GM12878 (cell line): ENCODE measurements around the gene ZNF2. TPM values are rescaled to one million over a fixed set of nuclear protein-coding genes. Genes with fewer than 3 reads are reported as not detected.

Experiments
- ATAC-seq: fragments of 200-7000 bp; cut with Tn5 transposase; 3 replicates; pipeline ENCODE4 v1.9.1; 2020; ENCODE audit warnings: mild to moderate bottlenecking, moderate library complexity
- BruUV-seq: library from RNA; stranded (reverse); fragments of 400-500 nt; replicated peaks from 2 replicates; lab custom pipeline; 2021; lab: Mats Ljungman, UMichigan
- CTCF ChIA-PET: fragments of 300-600 bp; sonication (Branson Sonifier 250); formaldehyde crosslinking; extraction: SDS; loops from one replicate; lab custom pipeline; 2021; ENCODE audit warnings: inconsistent platforms; lab: Yijun Ruan, JAX
- POLR2A ChIA-PET: fragments of 350-600 bp; formaldehyde crosslinking; extraction: SDS; loops from one replicate; lab custom pipeline; 2021; ENCODE audit warnings: inconsistent platforms; lab: Charles Lee
- RAD21 ChIA-PET: fragments of 300-600 bp; sonication (Branson Sonifier 250); formaldehyde crosslinking; loops from one replicate; lab custom pipeline; 2023; ENCODE audit warnings: antibody characterized with exemption; ENCODE audit not compliant: unreplicated experiment; lab: Charles Lee
- SMC1A ChIA-PET: fragments of 300-600 bp; sonication (Branson Sonifier 250); formaldehyde crosslinking; loops from one replicate; lab custom pipeline; 2023; ENCODE audit not compliant: unreplicated experiment, uncharacterized antibody; lab: Charles Lee
- DNase-seq: peaks from one replicate; pipeline ENCODE4 v3.0.0-alpha.2; 2011; ENCODE audit warnings: low read depth, low spot score
- FAIRE-seq: peaks from 3 replicates; lab custom pipeline; 2011; peaks lifted over from hg19 to GRCh38; lab: Jason Lieb, UNC
- H2AFZ ChIP-seq: 2 replicates; pipeline ENCODE4 v1.6.0; 2011; ENCODE audit warnings: low read depth, low read length, control low read depth; ENCODE audit not compliant: control insufficient read depth
- H3K27ac ChIP-seq: 2 replicates; pipeline ENCODE4 v1.5.1; 2011; ENCODE audit warnings: control low read depth; ENCODE audit not compliant: control insufficient read depth, insufficient read depth
- H3K27me3 ChIP-seq, 2 experiments: replicated peaks in 1 of 2; 2 replicates each; pipeline versions ENCODE4 v1.6.0 to v1.6.1; 2011; ENCODE audit warnings: low read length in 1 of 2; ENCODE audit not compliant: control insufficient read depth in 2 of 2, insufficient read depth in 2 of 2
- H3K36me3 ChIP-seq, 2 experiments: 2 replicates each; pipeline ENCODE4 v1.5.1; 2011; ENCODE audit warnings: low read length in 1 of 2; ENCODE audit not compliant: control insufficient read depth in 2 of 2, insufficient read depth in 2 of 2
- H3K4me1 ChIP-seq: 2 replicates; pipeline ENCODE4 v1.6.1; 2011; ENCODE audit warnings: mild to moderate bottlenecking, low read length, moderate library complexity, mixed read lengths; ENCODE audit not compliant: control insufficient read depth, insufficient read depth
- H3K4me2 ChIP-seq: 2 replicates; pipeline ENCODE4 v1.6.0; 2011; ENCODE audit warnings: control low read depth; ENCODE audit not compliant: control insufficient read depth, insufficient read depth
- H3K4me3 ChIP-seq: fragments of 200-600 bp; sonication (generic); 2 replicates; pipeline ENCODE4 v1.5.1; 2016
- H3K79me2 ChIP-seq: 2 replicates; pipeline ENCODE4 v1.6.0; 2011; ENCODE audit warnings: low read length; ENCODE audit not compliant: control insufficient read depth, insufficient read depth
- H3K9ac ChIP-seq: 2 replicates; pipeline ENCODE4 v1.8.0; 2011; ENCODE audit warnings: low read length, control low read depth, mixed read lengths; ENCODE audit not compliant: control insufficient read depth, insufficient read depth
- H3K9me3 ChIP-seq: replicated peaks from 3 replicates; pipeline ENCODE4 v1.5.1; 2011; ENCODE audit warnings: mild to moderate bottlenecking, low read length; ENCODE audit not compliant: control insufficient read depth, insufficient read depth
- H4K20me1 ChIP-seq: 2 replicates; pipeline ENCODE4 v1.6.0; 2011; ENCODE audit not compliant: control insufficient read depth, insufficient read depth
- CBX5 ChIP-seq: sonication (generic); IDR thresholded peaks from 2 replicates; pipeline ENCODE4 v1.6.1; 2016; ENCODE audit warnings: low read depth, moderate library complexity, mild to moderate bottlenecking, inconsistent platforms
- HDGF ChIP-seq: fragments of 450-650 bp; IDR thresholded peaks from 2 replicates; pipeline ENCODE4 v1.6.1; 2016; ENCODE audit warnings: antibody characterized with exemption
- KLF5 ChIP-seq: fragments of 450-650 bp; IDR thresholded peaks from 2 replicates; pipeline ENCODE4 v1.6.1; 2014; ENCODE audit warnings: mild to moderate bottlenecking; ENCODE audit not compliant: partially characterized antibody
- LARP7 ChIP-seq: fragments of 450-650 bp; IDR thresholded peaks from 2 replicates; pipeline ENCODE4 v1.6.1; 2017; ENCODE audit warnings: mild to moderate bottlenecking
- SMC3 ChIP-seq: IDR thresholded peaks from 2 replicates; pipeline ENCODE4 v1.6.1; 2011; ENCODE audit warnings: low read length, improper control_type of control experiment, borderline replicate concordance
- TAF1 ChIP-seq: IDR thresholded peaks from 2 replicates; pipeline ENCODE4 v1.6.1; 2011; ENCODE audit warnings: mild to moderate bottlenecking, low read depth, low read length, borderline replicate concordance
- ZNF274 ChIP-seq: IDR thresholded peaks from one replicate; pipeline ENCODE4 v1.8.0; 2011; ENCODE audit not compliant: insufficient read length, insufficient read depth
- WGBS: methylation state at CpG from one replicate; pipeline ENCODE4 v1.1.6; 2016; ENCODE audit warnings: low lambda C conversion rate; ENCODE audit not compliant: insufficient replicate concordance, insufficient coverage; ENCODE audit errors: missing lambda C conversion rate; 5-methylcytosine and 5-hydroxymethylcytosine counted together
- in situ Hi-C: fragments of 300-500 bp; cut with MboI; formaldehyde crosslinking; loops from 9 replicates; pipeline ENCODE4 v1.14.3; 2018; ENCODE audit warnings: mixed read lengths
- intact Hi-C: fragments of 100-400 bp; cut with micrococcal nuclease; formaldehyde crosslinking; loops from one replicate; pipeline ENCODE4 v1.14.2; 2022; ENCODE audit not compliant: unreplicated experiment
- polyA plus RNA-seq, 11 experiments: library from polyadenylated mRNA; depleted of rRNA in 4 of 11; unstranded in 6 of 11; stranded (reverse) in 5 of 11; fragments of >200 nt; fragmentation: Nextera tagmentation in 4 of 11; fragmentation: Illumina TruSeq in 1 of 11; extraction: Ambion mirVana in 4 of 11; extraction: Trizol in 1 of 11; gene quantifications; 1 replicate in 1 of 11; 2 replicates in 10 of 11; pipeline versions ENCODE4 v1.2.1 to v1.2.3, GENCODE V29; 2011 to 2016; ENCODE audit warnings: inconsistent platforms in 2 of 11, missing spikeins in 2 of 11, low read depth in 1 of 11
- total RNA-seq, 4 experiments: library from RNA; depleted of rRNA in 3 of 4; stranded (reverse); fragments of >200 nt in 3 of 4; fragmentation: Illumina TruSeq in 1 of 4; extraction: Trizol in 1 of 4; gene quantifications; 2 replicates each; pipeline versions ENCODE4 v1.2.1 to v1.2.3, GENCODE V29; 2013 to 2021
- TF ChIP-seq, protein P1 (sequence below): fragments of 450-650 bp; IDR thresholded peaks from 2 replicates; pipeline ENCODE4 v1.6.1; 2016; ENCODE audit warnings: mild to moderate bottlenecking, moderate library complexity, borderline replicate concordance

Gene ZNF2
- total and polyA plus RNA-seq, 10 of the 15 experiments (the other 5 are each of a cell fraction or from before 2014, with no cell fraction given) = 2.4 to 5.1 (median 3.5) TPM

DNA sequence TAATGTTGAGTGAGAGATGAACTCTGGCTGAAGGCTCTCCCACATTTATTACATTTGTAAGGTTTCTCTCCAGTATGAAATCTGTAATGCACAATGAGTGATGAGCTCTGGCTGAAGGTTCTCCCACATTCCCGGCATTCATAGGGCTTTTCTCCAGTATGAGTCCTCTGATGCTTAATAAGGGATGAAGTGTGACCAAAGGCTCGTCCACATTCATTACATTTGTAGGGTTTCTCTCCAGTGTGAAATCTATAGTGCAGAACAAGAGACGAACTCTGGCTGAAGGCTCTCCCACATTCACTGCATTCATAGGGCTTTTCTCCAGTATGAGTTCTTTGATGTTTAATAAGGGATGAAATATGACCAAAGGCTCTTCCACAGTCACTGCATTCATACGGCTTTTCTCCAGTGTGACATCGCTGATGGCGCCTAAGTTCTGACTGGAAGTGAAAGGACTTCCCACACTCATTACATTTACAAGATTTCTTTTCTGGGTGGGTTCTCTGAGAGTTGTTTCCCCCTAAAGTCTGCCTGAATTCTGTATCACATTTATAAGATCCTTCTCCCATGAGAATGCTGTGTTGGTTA lies 16.1 kb upstream of the ZNF2 start:
- H3K4me1 ChIP-seq = no peaks in the 10 kb centered on the region
- TSS peak; percentile 44 for BruUV-seq
- no peak overlapping the region for H3K9ac ChIP-seq
- ChIA-PET CTCF (no interaction called here), SMC1A (no interaction called here), RAD21 (no interaction called here), POLR2A (no interaction called here)
- H3K27ac ChIP-seq = no peak overlapping the region
- in situ Hi-C loops = no loop called here
- intact Hi-C loops = no loop called here
- no peaks in the 10 kb centered on the region for H3K79me2 ChIP-seq
- no peak for FAIRE-seq
- no peak for DNase-seq
- no peak overlapping the region for H3K4me2 ChIP-seq
- H3K27me3 ChIP-seq = no peaks in the 10 kb centered on the region
- 77% methylated on average over 6 of the region's 6 CpGs for WGBS
- TF ChIP-seq KLF5 = peak; percentile 31
- no peak for TF ChIP-seq HDGF
- peak; percentile 95 for TF ChIP-seq CBX5
- TF ChIP-seq ZNF274 = peak; percentile 96
- no peaks in the 10 kb centered on the region for H4K20me1 ChIP-seq
- no peak overlapping the region for H3K4me3 ChIP-seq
- H3K36me3 ChIP-seq = no peaks in the 10 kb centered on the region; a peak in 1 of 4 replicates
- H2AFZ ChIP-seq = no peak overlapping the region
- peaks cover 45% of the 10 kb centered on the region for H3K9me3 ChIP-seq
- no peak for ATAC-seq

DNA sequence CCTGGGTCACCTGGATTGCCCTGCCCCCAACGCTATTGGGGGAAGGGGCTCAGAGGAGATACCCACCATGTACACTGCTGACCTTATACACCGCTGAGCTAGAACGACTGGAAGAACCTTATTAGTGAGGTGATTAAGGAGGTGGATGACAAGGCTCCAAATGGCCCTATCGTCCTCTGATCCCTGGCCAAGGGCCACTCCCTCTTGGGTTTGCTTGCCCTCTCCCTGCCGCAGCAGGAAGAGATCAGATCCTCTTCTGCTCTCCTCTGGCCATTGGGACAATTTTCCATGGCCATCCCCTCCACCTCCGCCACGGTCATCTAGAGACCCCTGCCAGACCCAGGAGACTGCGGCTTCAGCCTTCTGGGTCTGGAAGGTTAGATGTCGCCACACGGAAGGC lies 7.2 kb upstream of the ZNF2 start:
- DNase-seq (no peak), FAIRE-seq (no peak)
- 93% methylated on average over 10 of the region's 10 CpGs for WGBS
- Histone ChIP-seq H4K20me1 (no peaks in the 10 kb centered on the region), H3K4me2 (peak overlapping the region; percentile 94), H3K4me1 (peaks cover 3% of the 10 kb centered on the region; the same call in 1 of the 2 replicates)
- BruUV-seq = no TSS peak
- no peak for TF ChIP-seq TAF1
- TF ChIP-seq LARP7 = no peak
- TF ChIP-seq SMC3 = no peak
- TF ChIP-seq, protein P1, sequence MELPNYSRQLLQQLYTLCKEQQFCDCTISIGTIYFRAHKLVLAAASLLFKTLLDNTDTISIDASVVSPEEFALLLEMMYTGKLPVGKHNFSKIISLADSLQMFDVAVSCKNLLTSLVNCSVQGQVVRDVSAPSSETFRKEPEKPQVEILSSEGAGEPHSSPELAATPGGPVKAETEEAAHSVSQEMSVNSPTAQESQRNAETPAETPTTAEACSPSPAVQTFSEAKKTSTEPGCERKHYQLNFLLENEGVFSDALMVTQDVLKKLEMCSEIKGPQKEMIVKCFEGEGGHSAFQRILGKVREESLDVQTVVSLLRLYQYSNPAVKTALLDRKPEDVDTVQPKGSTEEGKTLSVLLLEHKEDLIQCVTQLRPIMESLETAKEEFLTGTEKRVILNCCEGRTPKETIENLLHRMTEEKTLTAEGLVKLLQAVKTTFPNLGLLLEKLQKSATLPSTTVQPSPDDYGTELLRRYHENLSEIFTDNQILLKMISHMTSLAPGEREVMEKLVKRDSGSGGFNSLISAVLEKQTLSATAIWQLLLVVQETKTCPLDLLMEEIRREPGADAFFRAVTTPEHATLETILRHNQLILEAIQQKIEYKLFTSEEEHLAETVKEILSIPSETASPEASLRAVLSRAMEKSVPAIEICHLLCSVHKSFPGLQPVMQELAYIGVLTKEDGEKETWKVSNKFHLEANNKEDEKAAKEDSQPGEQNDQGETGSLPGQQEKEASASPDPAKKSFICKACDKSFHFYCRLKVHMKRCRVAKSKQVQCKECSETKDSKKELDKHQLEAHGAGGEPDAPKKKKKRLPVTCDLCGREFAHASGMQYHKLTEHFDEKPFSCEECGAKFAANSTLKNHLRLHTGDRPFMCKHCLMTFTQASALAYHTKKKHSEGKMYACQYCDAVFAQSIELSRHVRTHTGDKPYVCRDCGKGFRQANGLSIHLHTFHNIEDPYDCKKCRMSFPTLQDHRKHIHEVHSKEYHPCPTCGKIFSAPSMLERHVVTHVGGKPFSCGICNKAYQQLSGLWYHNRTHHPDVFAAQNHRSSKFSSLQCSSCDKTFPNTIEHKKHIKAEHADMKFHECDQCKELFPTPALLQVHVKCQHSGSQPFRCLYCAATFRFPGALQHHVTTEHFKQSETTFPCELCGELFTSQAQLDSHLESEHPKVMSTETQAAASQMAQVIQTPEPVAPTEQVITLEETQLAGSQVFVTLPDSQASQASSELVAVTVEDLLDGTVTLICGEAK = no peak
- TF ChIP-seq, all 136 proteins: peak for 0
- no peak overlapping the region for H3K27ac ChIP-seq
- no peak for ATAC-seq
- POLR2A ChIA-PET = interaction anchor here (2.1 kb wide), 1 partner anchor 37 kb away, joined by 6 read pairs; the partner anchor contains the start of gene MRPS5
- SMC1A ChIA-PET = no interaction called here
- no peaks in the 10 kb centered on the region for H3K79me2 ChIP-seq
- H3K4me3 ChIP-seq = peak overlapping the region; percentile 78
- H3K9ac ChIP-seq = peak overlapping the region; percentile 72
- peaks cover 0 to 3% of the 10 kb centered on the region in 2 experiments; a peak in 1 of 4 replicates for H3K36me3 ChIP-seq
- RAD21 ChIA-PET = interaction anchor here (1.2 kb wide), 2 partner anchors 36 to 43 kb away, joined by 3 to 5 read pairs; no protein-coding TSS in a partner anchor
- peak overlapping the region; percentile 19; the same call in 1 of the 2 replicates for H2AFZ ChIP-seq
- in situ Hi-C loops (no loop called here), intact Hi-C loops (no loop called here)
- CTCF ChIA-PET = no interaction called here
- no peaks in the 10 kb centered on the region for H3K27me3 ChIP-seq
- H3K9me3 ChIP-seq = peaks cover 3% of the 10 kb centered on the region; the same call in 1 of the 3 replicates
